ENCODE measurements around the gene FARS2.
"Not testable (repeated sequence)": the region's sequence is repeated elsewhere in the genome, so short reads cannot be mapped to it uniquely, and the experiment has no call there.

FARS2 gene

DNA sequence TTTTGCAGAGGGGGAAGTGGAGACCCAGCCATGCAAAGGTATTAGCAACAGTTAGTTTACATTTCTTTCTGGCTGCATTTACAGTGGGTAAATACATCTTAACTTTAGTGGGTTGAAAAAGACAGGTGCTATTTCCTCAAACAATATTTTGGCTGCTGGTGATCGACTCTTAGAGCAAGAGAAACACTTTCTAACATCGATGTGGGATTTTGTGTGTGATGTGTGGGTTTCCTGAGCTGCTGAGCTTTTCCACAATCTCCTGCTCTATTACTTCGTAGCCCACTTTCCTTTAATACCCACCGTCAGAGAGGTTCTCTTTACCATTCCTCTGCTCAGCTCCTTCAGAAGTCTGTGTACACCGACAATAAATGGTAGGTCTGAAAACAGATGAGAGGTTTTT lies 406.4 kb downstream of the FARS2 start:
- DNase-seq (ENCODE audit: low read depth): no peak

DNA sequence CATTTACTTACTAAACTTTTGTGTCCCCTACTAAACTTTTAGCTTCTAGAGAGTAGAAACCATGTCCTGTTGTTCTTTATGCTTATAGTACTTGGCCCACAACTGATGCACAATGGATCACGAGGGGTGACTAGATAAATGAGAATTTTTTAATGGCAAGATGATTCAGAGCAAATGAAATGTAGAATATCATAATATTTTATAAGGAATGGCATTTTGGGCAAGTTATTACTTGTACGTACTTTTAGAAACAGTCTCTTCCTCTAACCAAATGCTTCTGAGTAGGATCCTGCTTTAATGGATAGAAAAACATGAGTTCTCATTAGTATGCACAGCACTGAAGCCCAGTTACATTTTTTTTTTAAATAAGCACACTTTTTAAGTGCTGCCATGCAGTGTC lies 409.1 kb downstream of the FARS2 start:
- DNase-seq (ENCODE audit: low read depth): no peak

DNA sequence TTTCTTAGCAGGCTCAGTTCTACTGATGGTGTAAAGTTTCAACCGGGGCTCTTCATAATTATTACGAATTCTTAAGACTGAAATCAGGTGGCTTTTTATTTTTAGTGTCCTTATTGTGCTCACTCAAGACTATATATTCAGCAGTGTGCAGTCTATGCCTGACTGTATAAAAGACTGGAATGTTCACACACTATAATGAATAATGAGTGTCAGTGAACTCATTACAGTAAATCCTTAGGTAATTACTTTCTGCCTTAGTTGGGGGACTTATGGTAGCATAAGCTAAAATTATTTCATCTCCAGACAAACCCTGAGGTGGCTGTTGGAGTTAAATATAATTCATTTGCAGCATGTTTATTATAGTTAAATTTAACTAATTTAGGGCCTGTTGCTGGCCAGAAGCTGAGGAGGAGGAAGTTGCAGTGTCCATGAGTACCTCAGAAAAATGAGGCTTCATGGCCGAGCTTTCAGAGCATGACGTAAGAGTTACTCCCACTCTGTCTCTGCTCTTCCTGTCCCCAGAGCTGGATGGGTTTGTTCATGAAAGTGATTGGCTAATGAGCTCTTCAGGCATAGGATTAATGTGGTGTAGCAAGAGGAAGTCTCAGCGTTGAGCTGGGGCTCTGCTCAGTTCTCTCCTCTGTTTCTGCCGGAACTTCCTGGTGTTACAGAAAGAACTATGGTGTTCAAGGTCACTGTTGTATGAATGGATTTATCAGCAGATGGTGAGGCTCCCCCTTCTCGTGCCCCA lies 409.7 kb downstream of the FARS2 start:
- no peak for DNase-seq (ENCODE audit: low read depth)

DNA sequence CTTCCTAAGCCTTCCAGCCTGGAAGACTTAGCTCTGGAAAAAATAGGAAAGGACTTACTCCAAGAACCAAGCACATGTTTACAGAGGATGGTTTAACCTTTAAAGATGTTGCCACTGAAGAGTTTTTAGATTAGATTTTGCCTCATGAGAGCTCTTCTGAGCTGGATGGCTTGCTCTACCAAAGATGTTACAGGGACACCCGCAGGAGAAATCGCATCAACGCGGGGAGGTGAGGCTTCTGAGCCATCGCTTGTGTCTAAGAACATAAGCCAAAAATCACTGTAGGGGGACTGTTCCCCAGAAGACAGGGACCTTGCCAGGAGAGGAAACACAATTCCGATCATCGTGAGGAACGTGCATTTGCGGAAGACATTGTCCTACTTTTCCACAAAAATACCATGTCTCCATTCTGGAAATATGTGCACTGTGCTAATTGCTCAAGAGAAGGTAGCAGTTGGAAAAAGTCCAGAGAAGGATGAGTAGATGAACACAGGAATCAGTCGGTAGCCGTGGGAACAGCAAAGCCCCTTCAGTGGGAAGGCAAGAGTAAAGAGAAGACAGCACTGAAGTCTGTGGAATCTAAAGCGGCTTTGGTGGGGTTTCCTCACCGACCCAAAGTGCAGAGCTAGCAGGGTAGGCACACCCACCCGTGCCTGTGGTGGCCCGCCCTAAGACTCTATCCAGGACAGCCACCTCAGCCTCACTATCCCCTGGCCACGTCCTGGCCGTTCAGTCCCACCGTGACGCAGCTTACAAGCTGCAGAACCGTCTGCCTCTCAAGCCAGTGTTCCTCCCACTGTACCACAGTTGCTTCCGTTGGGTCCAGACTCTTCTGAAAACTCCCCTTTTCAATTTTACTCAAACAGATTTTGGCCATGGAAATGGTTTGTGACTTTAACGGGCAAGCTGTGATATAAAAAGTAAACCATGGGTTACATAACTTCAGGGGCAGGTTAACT lies 410.6 kb downstream of the FARS2 start:
- no peak for DNase-seq (ENCODE audit: low read depth)

DNA sequence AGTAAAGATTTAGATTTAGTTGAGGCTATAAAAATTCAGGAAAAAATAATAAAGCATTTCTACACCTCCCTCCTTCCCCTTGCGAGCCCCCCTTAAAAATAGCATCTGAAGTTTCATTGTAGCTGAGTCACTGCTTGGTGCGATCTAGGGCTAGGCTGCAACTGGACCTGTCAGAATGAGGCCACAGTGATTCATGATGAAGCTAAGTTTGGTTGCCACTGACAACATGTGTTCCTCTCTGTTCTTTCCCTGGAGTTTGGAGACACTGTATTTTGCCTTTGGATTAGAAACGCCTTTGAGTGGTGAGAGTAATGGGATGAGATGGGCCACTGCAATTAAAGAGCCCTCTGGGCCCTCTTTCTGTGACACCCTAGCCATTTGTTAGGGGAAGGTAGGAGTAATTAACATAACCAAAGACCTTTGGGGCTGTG lies 411.3 kb downstream of the FARS2 start:
- DNase-seq (ENCODE audit: low read depth): no peak

DNA sequence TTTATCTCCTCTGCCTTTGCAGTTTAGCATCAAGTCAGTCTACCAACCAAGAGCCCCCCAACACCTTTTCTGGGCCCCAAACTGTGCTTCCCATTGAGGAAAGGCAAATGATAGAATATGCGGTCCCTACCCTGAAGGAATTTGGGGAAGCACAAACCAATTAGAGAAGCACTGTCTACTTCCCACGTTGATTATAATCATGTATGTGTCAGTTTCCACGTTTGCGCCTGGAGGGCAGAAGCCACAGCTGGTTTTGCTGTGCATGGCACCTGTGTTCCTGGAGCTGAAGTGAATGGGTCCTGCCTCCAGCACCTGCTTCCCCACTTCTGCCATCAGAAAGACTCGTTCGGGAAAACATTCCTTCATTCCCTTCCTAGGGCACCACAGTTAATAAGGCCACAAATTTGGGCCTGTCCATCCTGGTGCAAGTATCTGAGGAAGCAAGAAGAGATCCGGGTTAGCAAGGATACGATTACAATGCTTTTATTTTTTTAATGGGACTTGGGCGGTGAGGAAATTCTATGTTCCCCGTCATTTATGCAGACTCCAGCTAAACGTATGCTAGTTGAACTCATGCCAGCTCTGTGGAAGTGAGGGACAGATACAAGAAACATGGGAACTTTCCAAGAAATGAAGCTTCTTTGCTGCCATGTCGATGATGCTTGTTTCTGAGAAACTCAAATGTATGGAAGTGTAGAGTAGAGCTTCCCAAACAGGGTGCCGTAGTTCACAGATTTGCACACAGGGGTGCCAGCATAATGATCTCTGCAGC lies 411.9 kb downstream of the FARS2 start:
- no peak for DNase-seq (ENCODE audit: low read depth)

DNA sequence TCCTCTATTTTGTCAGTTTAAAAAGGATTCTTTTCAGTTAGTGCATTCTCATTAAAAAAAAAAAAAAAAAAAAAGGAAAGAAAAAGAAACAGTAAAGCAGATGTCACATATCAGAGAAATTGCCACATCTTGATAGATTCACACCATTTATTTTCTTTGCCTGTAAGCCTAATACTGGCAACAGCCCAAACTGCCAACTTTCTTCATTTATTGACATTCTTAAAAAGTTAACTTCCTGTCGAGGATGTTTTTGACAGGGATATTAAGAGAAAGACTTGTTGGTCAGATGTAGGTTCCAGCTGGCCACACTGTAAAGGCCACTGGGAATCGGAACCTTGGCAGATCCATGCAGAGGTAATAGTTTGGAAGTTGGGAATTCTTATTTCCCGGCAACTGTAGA lies 412.8 kb downstream of the FARS2 start:
- no peak for DNase-seq (ENCODE audit: low read depth)

DNA sequence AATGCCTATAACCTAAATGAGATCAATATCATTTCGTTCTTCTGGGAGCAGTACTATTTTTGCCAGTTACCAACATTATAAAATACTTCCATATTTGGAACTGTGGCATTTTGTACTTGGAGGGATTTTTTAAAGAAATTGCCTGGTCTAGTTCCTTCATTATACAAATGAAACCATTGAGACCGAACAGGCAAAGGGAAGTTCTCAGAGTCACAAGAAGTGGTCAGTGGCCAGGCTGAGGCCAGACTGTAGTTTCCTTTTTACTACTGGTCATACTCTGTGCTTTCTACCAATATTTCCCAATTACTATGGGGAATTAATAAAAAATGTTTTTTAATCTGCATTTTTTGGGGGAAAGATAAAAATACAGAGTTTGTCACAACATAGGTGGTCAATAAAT lies 413.4 kb downstream of the FARS2 start:
- DNase-seq (ENCODE audit: low read depth): no peak

DNA sequence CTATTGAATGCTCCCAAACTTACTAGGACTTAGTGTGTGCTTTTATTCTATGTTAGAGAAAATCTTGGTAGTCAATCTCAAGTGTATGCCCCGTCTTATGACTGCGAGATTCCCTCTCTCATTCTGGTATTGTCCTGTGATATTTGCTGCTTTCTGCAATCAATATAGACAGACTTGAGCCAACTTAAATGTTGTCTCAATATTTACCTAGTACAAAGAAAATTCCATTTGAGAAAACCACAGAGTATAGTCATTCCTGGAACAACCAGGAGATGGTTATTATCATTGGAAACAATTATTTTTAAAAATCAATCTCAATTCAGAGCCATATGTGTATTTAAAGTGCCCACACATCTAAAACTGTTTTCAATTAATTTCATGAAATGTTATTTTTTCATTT lies 415.4 kb downstream of the FARS2 start:
- DNase-seq (ENCODE audit: low read depth): no peak

DNA sequence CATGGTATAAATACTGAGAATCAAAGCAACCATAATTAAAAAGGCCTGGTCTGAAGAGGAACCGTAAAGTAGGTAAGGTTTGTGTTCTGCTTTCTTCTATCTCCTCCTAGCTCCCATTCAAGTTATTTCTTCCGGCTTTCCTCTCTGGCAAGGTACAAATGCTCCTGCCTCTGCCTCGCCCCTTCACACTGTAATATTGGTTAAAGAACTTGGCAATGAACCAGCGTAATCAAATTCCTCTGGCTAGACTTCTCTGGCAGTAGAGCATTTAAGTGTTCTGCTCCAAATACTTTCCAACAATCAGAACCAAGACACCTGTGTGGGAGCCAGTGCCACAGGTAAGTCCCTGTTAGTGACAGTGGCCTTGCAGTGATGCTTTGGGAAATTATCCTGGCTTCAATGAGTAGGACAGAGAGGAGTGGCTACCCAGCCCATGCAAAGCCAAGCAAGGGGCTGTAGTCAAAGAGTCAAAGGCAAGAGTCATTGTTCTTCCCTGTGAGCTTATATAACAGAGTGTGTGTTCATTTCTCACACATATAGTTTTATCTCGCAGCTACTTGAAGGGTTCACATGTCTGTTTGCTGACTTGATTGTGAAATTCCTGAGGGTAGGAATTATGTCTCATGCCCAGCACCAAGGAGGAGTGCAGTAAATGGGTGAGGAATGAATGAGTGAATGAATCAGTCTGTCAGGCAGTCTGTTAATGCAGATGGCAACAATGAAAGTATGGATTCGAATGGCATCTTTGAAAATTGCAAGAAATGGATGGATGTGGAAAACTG lies 416.1 kb downstream of the FARS2 start:
- DNase-seq (ENCODE audit: low read depth): no peak

DNA sequence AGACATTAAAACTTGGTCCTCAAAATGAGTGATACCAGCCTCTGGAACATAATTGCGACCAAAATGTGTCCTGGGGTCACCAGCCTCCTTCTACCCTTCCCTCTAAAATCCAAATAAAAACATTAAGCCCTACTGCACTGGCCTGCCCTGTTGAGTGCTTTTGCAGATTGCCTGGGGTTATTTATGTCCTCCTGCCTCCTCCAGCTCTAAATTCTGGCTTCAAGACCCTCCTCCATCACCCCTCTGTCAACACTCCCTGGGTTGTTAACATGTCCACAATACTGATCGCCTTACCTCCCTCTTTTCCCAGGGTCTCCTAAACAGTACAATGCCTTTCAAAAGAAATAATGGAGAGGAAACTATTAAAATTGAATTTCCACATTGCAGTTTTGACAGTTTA lies 418.0 kb downstream of the FARS2 start:
- DNase-seq (ENCODE audit: low read depth): no peak

DNA sequence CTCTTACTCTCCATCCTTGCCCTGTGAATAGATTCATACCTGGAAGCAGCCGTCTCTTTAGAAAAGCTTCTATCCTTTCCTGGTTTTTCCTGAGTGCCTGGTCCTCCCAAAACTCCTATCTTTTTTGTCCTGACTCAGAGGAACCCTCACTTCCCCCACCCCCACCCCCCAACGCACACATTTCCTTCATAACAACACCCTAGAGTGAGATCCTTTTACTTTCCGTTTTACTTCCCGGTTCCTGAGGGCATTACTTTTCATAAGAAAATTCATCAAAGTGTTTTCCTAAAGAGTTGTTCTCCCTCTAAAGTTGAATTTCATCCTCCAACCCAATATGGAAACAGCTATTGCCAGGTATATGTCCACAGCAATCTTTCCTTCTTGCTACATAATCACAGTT lies 418.4 kb downstream of the FARS2 start:
- no peak for DNase-seq (ENCODE audit: low read depth)

DNA sequence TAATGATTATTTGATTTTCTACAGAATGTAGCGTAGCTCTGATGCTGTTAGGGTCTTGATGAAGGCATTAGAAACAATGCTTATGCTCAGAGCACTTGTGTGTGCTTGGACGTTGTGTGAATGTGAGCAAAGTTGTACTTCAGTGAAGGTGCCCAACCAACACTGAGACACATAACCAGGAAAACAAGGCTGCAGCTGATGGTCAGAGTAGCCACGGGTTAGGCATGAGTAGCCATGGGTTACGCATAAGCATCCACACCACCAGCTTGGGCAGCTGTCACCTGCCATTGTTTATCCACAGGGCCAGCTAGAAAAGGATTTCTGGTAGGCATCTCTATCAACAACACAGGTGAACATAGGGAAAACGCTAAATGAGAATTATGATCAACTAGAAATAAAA lies 418.8 kb downstream of the FARS2 start:
- no peak for DNase-seq (ENCODE audit: low read depth)

DNA sequence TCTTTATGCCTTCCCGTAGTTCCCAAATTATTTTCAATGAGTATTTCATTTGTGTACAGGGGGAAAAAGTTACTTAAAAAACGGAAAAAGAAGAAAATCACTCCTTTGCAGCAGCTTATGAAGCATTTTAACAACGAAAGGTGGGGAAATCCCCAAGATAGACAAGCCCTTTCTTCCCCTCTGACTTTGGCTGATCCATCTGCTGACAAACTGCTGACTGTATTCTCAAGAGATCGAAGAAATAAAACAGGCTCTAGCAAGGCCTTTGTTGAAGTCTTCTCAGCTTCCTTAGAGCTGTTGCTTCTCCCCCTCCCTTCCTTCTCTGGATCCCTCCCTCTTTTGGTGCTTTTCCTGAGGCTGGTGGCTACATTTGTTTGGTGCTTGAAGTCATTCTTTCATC lies 420.2 kb downstream of the FARS2 start:
- no peak for DNase-seq (ENCODE audit: low read depth)

DNA sequence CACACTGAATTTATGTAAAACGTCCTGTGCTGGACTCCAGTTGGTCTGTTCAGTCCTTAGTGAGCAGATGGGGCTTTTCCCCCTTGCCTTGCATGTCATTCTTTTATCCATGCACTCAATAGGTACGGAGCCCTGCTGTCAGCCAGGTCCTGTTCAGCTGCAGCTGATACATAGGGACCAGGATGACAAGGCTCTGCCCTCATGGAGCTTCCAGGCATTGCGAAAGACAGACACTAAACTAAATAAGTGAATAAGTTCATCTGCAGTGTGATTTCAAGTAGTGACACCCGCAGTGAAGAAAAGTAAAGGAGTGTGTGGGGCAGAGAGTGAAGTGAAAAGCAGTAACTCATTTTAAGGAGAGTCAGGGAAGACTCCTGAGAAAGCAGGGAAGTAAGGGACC lies 421.2 kb downstream of the FARS2 start:
- DNase-seq (ENCODE audit: low read depth): no peak

DNA sequence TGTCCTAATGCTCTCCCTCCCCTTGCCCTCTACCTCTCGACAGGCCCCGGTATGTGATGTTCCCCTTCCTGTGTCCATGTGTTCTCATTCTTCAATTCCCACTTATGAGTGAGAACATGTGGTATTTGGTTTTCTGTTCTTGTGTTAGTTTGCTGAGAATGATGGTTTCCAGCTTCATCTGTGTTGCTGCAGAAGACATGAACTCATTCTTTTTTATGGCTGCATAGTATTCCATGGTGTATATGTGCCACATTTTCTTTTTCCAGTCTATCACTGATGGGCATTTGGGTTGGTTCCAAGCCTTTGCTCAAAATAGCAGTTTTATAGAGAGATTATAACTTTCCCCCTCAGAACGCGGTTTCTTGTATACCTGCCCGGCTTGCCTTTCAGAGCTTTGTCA lies 422.4 kb downstream of the FARS2 start:
- not testable (repeated sequence) for DNase-seq (ENCODE audit: low read depth)

DNA sequence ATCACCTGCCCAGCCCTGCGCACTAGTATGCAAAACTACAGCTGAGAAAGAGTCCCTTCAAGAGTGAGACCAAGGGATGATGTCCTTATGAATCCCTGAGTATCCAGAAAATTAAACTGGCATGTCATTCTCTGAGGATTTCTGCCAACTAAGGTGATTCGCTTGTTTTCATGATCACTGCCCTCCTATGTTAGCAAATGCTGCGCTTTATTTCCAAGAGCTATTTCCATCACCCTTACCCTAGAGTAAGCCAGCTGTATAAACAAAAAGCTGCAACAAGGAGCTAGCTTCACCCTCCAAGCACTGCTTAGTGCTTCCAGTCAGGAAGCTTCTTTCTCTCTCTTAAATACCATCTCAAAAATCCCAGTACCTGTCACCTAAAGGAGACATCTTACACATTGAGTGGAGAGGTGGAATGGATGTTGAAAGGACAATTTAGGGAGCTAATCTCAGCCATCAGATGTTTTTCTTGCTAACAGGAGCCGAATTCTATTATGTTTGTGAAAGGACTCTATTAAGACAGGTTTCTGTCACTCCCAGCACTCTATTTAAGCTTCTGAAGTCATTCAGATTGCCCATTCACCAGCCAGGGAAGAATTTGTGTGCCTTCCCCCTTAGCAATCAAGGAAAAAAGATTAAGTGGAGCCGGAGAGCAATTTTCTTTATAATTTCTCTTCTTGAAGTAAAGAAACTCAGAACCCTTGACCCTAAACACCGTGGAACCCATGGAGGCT lies 423.2 kb downstream of the FARS2 start:
- no peak for DNase-seq (ENCODE audit: low read depth)

DNA sequence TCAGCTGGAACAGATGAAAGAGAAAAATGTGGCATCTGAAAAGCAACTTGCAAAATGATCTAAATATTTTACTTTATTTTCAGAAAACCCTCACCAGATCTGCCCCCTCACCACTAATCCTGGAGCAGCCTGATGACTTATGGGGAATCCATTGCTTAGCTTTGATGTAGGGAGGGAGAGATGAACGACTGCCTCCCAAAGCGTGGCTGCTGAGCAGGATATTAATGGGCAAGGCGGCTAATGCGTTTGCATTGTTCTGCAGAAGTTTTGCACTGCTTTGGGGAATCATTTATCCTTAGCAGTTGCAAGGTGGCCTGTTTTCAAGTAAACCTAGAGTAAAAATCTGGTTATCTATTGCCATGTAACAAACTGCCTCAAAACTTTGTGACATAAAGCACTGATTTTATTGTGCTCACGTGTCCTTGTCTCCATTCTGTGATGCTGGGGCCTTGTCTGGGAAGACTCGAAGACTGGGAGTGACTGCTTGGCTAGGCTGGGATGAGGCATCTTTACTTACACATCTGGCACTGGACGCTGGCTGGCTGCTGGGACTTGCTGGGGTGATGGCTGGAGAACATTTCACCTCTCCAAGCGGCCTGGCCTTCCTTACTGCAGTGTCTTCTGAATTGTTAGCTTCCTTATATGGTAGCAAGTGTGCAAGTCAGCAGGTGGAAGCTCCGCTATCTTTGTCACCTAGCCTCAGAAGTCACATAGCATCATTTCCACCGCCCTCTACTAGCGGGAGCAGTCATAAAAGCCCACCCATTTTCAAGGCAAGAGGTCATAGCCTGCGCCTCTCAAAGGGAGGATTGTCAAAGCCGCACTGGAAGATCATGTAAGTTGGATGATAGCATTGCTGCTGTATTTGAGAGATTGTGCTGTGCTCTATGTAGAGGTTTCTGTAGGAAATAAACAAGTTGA lies 432.2 kb downstream of the FARS2 start:
- DNase-seq (ENCODE audit: low read depth): no peak

DNA sequence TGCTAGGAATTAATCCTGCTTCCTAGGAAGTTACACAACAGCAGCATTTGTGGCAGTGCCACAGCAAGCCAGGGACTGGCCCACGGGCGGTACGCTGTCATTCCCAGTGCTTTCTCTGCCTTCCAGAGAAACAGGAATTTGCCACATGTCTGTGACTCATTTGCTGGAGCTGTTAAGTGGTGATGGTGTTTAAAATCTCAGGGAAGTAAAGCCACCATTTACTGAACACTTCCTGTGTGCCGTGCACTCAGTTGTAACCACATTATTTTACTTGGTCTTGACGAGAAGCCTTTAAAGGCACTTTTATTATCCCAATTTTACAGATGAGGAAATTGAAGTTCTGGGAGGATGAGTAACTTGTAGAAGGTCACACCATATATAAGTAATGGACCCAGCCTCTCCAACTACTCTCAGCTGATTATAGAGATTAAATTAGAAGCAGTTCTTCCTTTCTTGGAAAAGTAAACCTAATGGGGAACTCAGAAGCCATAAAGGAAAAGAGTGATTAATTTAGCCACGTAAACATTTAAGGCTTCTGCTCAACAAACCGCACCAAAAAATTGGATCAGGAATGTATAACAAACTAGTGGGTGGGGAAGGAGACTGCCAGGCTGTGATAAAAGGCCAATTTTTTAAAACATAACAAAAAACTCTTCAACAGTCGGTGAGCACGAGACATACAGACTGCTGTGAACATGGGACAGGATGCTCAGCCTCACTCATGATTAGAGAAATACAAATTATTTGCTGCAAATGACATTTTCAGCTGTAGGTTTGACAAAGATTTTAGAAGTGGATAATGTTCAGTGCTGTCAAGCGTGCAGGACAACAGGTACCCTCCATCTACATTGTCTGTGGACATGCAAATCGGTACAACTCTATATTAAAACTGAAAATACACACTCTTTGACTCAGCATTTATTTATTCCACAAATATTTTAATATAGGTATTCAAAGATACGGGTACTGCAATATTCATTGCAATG lies 434.2 kb downstream of the FARS2 start:
- no peak for DNase-seq (ENCODE audit: low read depth)
